Prostate gland (tissue), 2 donors: ENCODE results near the gene TEKT4. TPM values are rescaled to one million over a fixed set of nuclear protein-coding genes. Genes with fewer than 3 reads are reported as not detected.

Source experiments
- DNase-seq: peaks from one replicate; pipeline ENCODE4 v3.0.0-alpha.2; 2019; ENCODE audit warnings: low spot score
- H3K27ac ChIP-seq, 2 donors: fragments of 200-600 bp; sonication (generic); 2 replicates each; pipeline ENCODE4 v1.5.1; 2017 to 2019
- H3K27me3 ChIP-seq: fragments of 200-600 bp; sonication (generic); replicated peaks from 2 replicates; pipeline ENCODE4 v1.5.1; 2019; ENCODE audit not compliant: insufficient read depth
- H3K36me3 ChIP-seq, 2 donors: fragments of 200-600 bp; sonication (generic); 1 replicate in 1 of 2; 2 replicates in 1 of 2; pipeline versions ENCODE4 v1.5.1 to v1.8.1; 2017 to 2019
- H3K4me1 ChIP-seq: fragments of 200-600 bp; sonication (generic); replicated peaks from 2 replicates; pipeline ENCODE4 v1.5.1; 2019
- H3K4me3 ChIP-seq, 2 donors: fragments of 200-600 bp; sonication (generic); 2 replicates each; pipeline ENCODE4 v1.5.1; 2017 to 2019
- H3K9me3 ChIP-seq: fragments of 200-600 bp; sonication (generic); 2 replicates; pipeline ENCODE4 v1.5.1; 2017
- POLR2A ChIP-seq: fragments of 450-650 bp; IDR thresholded peaks from one replicate; pipeline ENCODE4 v1.6.1; 2016; ENCODE audit warnings: antibody characterized with exemption, mild to moderate bottlenecking
- POLR2AphosphoS5 ChIP-seq: sonication (generic); formaldehyde crosslinking; IDR thresholded peaks from one replicate; pipeline ENCODE4 v1.6.1; 2017; ENCODE audit warnings: antibody characterized with exemption
- WGBS: methylation state at CpG from one replicate; pipeline ENCODE4 v1.1.5; 2018; 5-methylcytosine and 5-hydroxymethylcytosine counted together
- intact Hi-C: fragments of 100-400 bp; cut with DNase I; formaldehyde crosslinking; loops from one replicate; pipeline ENCODE4 v1.14.2; 2022
- total RNA-seq, 2 donors: library from RNA; depleted of rRNA; stranded (reverse); fragments of >200 nt; gene quantifications; one replicate each; pipeline ENCODE4 v1.1.0, GENCODE V29; 2016
- TF ChIP-seq, protein P1 (sequence below), 4 experiments: fragments of 200-600 bp in 2 of 4; fragments of 450-650 bp in 2 of 4; sonication (generic) in 2 of 4; IDR thresholded peaks; 1 replicate in 3 of 4; 2 replicates in 1 of 4; pipeline ENCODE4 v1.5.1; 2016 to 2019; ENCODE audit warnings: antibody characterized with exemption in 4 of 4, mild to moderate bottlenecking in 2 of 4, moderate library complexity in 2 of 4

Gene TEKT4
- total RNA-seq, 2 donors from 2014 or later: 0.09 to 1.6 TPM

DNA sequence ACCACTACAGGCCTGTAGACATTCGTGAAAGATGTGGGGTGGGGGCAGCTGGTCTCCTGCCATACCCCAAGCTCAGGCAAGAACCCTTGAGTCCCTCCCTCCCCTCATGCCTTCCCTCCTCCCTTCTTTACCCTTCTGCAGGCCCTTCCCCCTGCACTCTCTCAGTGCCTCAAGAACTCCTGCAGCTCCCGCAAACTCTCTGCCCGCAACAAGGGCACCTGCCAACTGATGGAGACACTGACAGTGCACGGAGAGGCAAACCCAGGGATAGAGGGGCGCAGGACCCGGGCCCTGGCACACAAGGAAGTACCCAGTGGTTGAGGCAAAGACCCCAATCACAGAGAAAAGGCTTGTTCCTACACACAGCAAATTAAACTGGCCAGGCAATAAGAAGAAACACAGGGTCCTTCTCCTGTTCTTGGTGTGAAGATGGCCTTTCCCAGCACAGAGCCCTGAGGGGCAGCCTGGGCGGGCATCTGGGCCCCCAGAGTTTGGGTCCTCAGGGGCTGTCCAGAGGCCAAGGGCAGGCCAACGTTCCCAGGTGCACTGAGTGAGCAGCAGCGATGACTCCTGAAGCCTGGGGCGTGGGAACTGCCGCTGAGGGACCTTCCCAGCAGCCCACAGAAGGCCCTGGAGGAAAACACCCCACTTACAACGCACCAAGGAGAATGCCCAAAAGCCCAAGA is 1.6 kb downstream of the TEKT4 start:
- TF ChIP-seq POLR2A: no peak
- TF ChIP-seq, protein P1, sequence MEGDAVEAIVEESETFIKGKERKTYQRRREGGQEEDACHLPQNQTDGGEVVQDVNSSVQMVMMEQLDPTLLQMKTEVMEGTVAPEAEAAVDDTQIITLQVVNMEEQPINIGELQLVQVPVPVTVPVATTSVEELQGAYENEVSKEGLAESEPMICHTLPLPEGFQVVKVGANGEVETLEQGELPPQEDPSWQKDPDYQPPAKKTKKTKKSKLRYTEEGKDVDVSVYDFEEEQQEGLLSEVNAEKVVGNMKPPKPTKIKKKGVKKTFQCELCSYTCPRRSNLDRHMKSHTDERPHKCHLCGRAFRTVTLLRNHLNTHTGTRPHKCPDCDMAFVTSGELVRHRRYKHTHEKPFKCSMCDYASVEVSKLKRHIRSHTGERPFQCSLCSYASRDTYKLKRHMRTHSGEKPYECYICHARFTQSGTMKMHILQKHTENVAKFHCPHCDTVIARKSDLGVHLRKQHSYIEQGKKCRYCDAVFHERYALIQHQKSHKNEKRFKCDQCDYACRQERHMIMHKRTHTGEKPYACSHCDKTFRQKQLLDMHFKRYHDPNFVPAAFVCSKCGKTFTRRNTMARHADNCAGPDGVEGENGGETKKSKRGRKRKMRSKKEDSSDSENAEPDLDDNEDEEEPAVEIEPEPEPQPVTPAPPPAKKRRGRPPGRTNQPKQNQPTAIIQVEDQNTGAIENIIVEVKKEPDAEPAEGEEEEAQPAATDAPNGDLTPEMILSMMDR (IDR thresholded peaks at IDR 0.05): no peak
- no peak for TF ChIP-seq POLR2AphosphoS5
- Histone ChIP-seq H3K9me3 (no peaks in the 10 kb centered on the region), H3K27ac (no peak overlapping the region), H3K36me3 (no peaks in the 10 kb centered on the region), H3K4me3 (no peak overlapping the region), H3K27me3 (no peaks in the 10 kb centered on the region), H3K4me1 (no peaks in the 10 kb centered on the region)
- 92% methylated on average over 12 of the region's 12 CpGs for WGBS
- intact Hi-C loops: no loop called here
- DNase-seq: no peak

DNA sequence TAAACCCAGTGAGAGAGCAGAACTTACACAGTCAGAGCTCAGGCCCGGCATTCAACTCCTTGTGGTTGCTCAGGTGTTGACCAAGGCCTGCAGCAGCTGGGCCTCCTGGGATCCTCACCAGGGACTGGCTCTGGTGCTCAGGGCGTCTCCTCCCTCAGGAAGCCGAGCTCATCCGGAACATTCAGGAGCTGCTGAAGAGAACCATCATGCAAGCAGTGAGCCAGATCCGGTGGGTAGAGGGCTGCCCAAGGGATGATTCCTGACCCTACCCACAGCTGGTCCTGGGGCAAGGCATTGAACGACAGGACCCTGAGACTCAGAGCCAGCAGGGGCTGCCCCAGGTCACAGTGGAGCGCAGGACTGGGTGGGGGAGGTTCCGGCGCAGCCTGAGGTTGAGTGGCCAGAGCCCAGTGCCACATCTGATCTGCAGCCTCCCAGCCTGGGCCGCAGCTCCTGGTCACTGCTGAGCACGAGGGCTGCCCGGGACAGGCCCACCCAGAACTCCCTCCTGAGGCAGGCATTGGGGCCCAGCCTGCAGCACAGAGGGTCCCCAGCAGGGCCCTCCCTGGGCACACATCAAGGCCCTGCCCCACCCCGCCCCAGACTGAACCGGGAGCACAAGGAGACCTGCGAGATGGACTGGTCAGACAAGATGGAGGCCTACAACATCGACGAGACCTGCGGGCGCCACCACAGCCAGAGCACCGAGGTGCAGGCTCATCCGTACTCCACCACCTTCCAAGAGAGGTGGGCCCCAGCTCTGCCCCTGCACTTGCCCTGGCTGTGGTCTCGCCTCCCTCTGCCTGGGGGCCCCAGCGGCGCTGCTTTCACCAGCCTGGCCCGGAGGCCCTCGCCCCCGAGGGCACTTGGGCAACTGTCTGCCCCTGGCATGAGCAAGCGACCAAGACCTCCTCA is 2.4 kb downstream of the TEKT4 start:
- TF ChIP-seq, protein P1 (IDR thresholded peaks at IDR 0.05): no peak
- no peak for TF ChIP-seq POLR2AphosphoS5
- TF ChIP-seq POLR2A: no peak
- Histone ChIP-seq H3K27me3 (no peaks in the 10 kb centered on the region), H3K27ac (no peak overlapping the region), H3K9me3 (no peaks in the 10 kb centered on the region), H3K36me3 (no peaks in the 10 kb centered on the region), H3K4me1 (no peaks in the 10 kb centered on the region), H3K4me3 (no peak overlapping the region)
- intact Hi-C loops: no loop called here
- 60% methylated on average over 28 of the region's 28 CpGs for WGBS
- no peak for DNase-seq

DNA sequence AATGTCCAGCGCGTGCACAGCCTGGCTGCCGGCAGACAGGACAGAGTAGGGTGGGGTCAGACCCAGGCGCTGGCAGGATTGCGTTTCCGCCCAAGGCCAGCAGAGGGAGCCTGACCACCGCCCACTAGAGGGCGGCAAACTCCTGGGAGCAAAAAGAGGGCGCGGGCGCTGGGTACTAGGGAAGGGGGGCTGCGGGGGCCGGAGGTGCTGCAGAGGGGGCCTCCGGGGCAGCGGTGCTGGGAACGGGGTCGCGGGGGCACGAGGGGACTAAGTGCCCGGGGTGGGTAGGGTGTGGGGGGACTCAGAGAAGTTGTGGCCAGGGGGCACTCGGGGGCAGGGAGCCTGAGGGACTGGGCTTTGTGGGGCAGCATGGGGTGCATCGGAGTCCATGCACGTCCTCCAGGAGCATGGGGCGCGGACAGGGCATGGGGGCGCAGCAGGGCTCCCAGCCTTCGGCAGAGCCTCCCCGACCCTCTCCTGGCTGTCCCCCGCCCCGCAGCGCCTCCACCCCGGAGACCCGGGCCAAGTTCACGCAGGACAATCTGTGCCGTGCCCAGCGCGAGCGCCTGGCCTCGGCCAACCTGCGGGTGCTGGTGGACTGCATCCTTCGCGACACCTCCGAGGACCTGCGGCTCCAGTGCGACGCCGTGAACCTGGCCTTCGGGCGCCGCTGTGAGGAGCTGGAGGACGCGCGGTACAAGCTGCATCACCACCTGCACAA is 3.2 kb downstream of the TEKT4 start:
- DNase-seq: peak; percentile 50
- H3K27me3 ChIP-seq: no peaks in the 10 kb centered on the region
- H3K27ac ChIP-seq: no peak overlapping the region
- intact Hi-C loops: no loop called here
- TF ChIP-seq POLR2A: no peak
- TF ChIP-seq, protein P1 (IDR thresholded peaks at IDR 0.05): peak; percentile 78 to 90 (median 87)
- no peaks in the 10 kb centered on the region for H3K4me1 ChIP-seq
- H3K4me3 ChIP-seq: peak overlapping the region in 1 of 2 donors; percentile 21
- H3K36me3 ChIP-seq: no peaks in the 10 kb centered on the region
- WGBS: 36% methylated on average over 37 of the region's 53 CpGs
- H3K9me3 ChIP-seq: no peaks in the 10 kb centered on the region

DNA sequence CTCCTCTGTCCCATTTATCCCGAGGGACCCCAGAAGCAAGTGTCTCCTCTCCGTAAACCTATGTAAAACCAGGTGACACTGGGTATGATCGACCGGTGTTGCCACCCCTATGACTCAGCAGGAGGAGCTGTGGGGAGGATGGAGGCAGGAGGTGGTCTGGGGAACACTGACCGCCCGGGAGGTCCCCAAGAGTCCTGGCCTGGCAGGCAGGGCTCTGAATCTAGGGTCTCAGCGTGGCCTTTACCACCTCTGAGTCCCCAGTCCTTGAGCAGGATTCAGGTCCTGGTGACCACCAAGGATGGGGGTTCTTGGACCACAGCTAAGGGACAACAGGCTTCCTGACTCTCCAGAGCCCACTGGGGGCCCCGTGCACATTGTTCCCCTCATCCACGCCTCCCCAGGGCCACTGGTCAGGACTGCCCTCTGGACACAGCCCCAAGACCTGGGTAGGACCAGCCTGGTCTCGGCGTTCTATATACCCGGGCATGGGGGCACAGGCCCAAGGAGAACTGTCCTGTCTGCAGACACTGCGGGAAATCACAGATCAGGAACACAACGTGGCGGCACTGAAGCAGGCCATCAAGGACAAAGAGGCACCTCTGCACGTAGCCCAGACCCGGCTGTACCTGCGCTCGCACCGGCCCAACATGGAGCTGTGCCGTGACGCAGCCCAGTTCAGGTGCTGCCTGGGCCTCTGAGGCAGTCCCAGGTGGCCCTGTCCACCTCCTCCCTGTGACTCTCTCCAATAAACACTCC is 4.0 kb downstream of the TEKT4 start:
- WGBS: 92% methylated on average over 17 of the region's 22 CpGs
- intact Hi-C loops: no loop called here
- DNase-seq: no peak
- Histone ChIP-seq H3K27me3 (no peaks in the 10 kb centered on the region), H3K4me1 (no peaks in the 10 kb centered on the region), H3K36me3 (no peaks in the 10 kb centered on the region), H3K9me3 (no peaks in the 10 kb centered on the region), H3K27ac (no peak overlapping the region), H3K4me3 (no peak overlapping the region)
- TF ChIP-seq, protein P1 (IDR thresholded peaks at IDR 0.05): no peak
- TF ChIP-seq POLR2A (no peak), POLR2AphosphoS5 (no peak)
